ENCODE measurements around the gene PAF1. TPM values are rescaled to one million over a fixed set of nuclear protein-coding genes. Genes with fewer than 3 reads are reported as not detected.

The PAF1 gene
- total RNA-seq, 1 donor from 2014 or later: 70.2 TPM

DNA sequence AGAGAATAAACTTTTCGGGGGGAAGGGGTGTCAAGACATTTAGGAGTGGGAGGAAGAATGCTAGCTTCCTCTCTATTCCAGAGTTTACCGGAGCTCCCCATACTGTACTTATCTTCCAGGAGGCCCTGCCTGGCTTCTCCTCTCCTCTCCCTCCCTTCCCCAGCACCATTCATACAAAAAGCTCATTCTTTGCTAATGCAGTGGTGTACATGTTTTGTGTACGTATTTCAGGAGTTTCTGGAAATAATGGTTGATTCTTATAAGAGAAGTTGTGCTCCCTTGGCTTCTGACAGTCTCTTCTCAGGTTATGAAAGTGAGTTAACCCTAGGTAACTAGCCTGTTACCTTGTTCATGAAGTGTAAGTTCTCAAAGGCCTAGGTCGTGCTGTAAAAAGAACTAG lies 41.6 kb downstream of the PAF1 start:
- no peaks in the 10 kb centered on the region for H3K27me3 ChIP-seq
- H3K9me3 ChIP-seq: no peaks in the 10 kb centered on the region
- no peak for DNase-seq (ENCODE audit: extremely low spot score in 2 of 2)
- H3K27ac ChIP-seq: no peak overlapping the region
- intact Hi-C loops (cut with DNase I): no loop called here
- TF ChIP-seq, protein P1, sequence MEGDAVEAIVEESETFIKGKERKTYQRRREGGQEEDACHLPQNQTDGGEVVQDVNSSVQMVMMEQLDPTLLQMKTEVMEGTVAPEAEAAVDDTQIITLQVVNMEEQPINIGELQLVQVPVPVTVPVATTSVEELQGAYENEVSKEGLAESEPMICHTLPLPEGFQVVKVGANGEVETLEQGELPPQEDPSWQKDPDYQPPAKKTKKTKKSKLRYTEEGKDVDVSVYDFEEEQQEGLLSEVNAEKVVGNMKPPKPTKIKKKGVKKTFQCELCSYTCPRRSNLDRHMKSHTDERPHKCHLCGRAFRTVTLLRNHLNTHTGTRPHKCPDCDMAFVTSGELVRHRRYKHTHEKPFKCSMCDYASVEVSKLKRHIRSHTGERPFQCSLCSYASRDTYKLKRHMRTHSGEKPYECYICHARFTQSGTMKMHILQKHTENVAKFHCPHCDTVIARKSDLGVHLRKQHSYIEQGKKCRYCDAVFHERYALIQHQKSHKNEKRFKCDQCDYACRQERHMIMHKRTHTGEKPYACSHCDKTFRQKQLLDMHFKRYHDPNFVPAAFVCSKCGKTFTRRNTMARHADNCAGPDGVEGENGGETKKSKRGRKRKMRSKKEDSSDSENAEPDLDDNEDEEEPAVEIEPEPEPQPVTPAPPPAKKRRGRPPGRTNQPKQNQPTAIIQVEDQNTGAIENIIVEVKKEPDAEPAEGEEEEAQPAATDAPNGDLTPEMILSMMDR (IDR thresholded peaks at IDR 0.05): no peak
- peaks cover 0 to 14% of the 10 kb centered on the region in 2 donors for H3K36me3 ChIP-seq
- peaks cover 67% of the 10 kb centered on the region for H3K4me1 ChIP-seq
- H3K4me3 ChIP-seq: no peak overlapping the region

GRCh38 chr19:39347332-39348164 lies 43.4 kb downstream of the PAF1 start:
- peak overlapping the region; percentile 22 for H3K27ac ChIP-seq
- no peak for TF ChIP-seq POLR2A (IDR thresholded peaks at IDR 0.05)
- TF ChIP-seq POLR2AphosphoS5 (IDR thresholded peaks at IDR 0.05; ENCODE audit: insufficient read depth in 1 of 2, low read depth in 1 of 2): no peak
- TF ChIP-seq, protein P1 (IDR thresholded peaks at IDR 0.05): no peak
- no peaks in the 10 kb centered on the region for H3K27me3 ChIP-seq
- peaks cover 72% of the 10 kb centered on the region for H3K4me1 ChIP-seq
- peaks cover 0 to 5% of the 10 kb centered on the region in 2 donors for H3K36me3 ChIP-seq
- intact Hi-C loops (cut with DNase I): loop anchor here (1.0 kb wide), 1 partner anchor 46 kb away; no protein-coding TSS in a partner anchor
- no peak overlapping the region for H3K4me3 ChIP-seq
- DNase-seq (ENCODE audit: extremely low spot score in 2 of 2): no peak
- H3K9me3 ChIP-seq: no peaks in the 10 kb centered on the region

DNA sequence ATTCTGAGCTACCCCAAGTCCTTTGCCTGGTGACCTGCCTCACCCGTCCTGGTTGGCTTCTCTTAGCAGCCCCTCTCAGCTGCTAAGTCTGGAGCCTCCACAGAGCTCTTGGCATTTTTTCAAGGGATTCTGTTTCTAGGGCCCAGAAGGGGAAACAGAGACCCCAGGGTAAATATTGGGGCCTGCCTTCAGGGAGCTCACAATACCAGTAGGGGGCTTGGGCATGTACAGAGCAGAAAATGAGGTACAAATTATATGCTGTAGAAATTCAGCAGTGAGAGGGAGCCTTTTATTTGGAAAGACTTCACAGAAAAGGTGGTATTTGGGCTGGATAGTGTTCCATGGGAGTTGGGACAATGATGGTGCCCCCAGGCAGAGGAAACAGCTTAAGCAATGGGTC lies 45.0 kb downstream of the PAF1 start:
- H3K4me3 ChIP-seq: no peak overlapping the region
- peaks cover 0 to 5% of the 10 kb centered on the region in 2 donors for H3K36me3 ChIP-seq
- no peaks in the 10 kb centered on the region for H3K9me3 ChIP-seq
- H3K4me1 ChIP-seq: peaks cover 67% of the 10 kb centered on the region
- DNase-seq (ENCODE audit: extremely low spot score in 2 of 2): no peak
- H3K27ac ChIP-seq: peak overlapping the region; percentile 26
- intact Hi-C loops (cut with DNase I): no loop called here
- no peaks in the 10 kb centered on the region for H3K27me3 ChIP-seq
- TF ChIP-seq POLR2A (IDR thresholded peaks at IDR 0.05) (no peak), POLR2AphosphoS5 (IDR thresholded peaks at IDR 0.05; ENCODE audit: insufficient read depth in 1 of 2, low read depth in 1 of 2) (no peak)
- TF ChIP-seq, protein P1 (IDR thresholded peaks at IDR 0.05): no peak

GRCh38 chr19:39342647-39343305 lies 48.1 kb downstream of the PAF1 start:
- intact Hi-C loops (cut with DNase I): loop anchor here (5.0 kb wide), 1 partner anchor 70 kb away; the partner anchor contains the start of gene PLEKHG2
- TF ChIP-seq POLR2AphosphoS5 (IDR thresholded peaks at IDR 0.05; ENCODE audit: insufficient read depth in 1 of 2, low read depth in 1 of 2): peak in 1 of 2 donors; percentile 15
- TF ChIP-seq, protein P1 (IDR thresholded peaks at IDR 0.05): no peak

More at GRCh38 chr19:39342647-39343305, 48.1 kb downstream of the PAF1 start:
- Histone ChIP-seq H3K27ac (peak overlapping the region; percentile 95), H3K9me3 (no peaks in the 10 kb centered on the region), H3K36me3 (peaks cover 0 to 5% of the 10 kb centered on the region in 2 donors), H3K4me1 (peaks cover 56% of the 10 kb centered on the region), H3K27me3 (no peaks in the 10 kb centered on the region), H3K4me3 (peak overlapping the region; percentile 91 to 96)
- DNase-seq (ENCODE audit: extremely low spot score in 2 of 2): no peak
